SK-N-SH (cell line): Measurements from ENCODE around the gene ANKMY1. TPM values are rescaled to one million over a fixed set of nuclear protein-coding genes. Genes with fewer than 3 reads are reported as not detected.
"Not testable (repeated sequence)": the region's sequence is repeated elsewhere in the genome, so short reads cannot be mapped to it uniquely, and the experiment has no call there.

Source experiments
- CTCF ChIA-PET: fragments of 300-600, 350-600 bp; formaldehyde crosslinking; extraction: SDS; loops from one replicate; lab custom pipeline; 2021; lab: Yijun Ruan, JAX
- POLR2A ChIA-PET: fragments of 350-600 bp; sonication (Branson Sonifier 250); formaldehyde crosslinking; extraction: SDS; loops from one replicate; lab custom pipeline; 2020; ENCODE audit warnings: antibody characterized with exemption, inconsistent platforms; lab: Yijun Ruan, JAX
- DNase-seq: peaks from one replicate; pipeline ENCODE4 v3.0.0; 2012
- H2AFZ ChIP-seq: fragments of 200-600 bp; sonication (generic); 2 replicates; pipeline ENCODE4 v1.8.1; 2016; ENCODE audit warnings: antibody characterized with exemption, mild to moderate bottlenecking, low read depth
- H3F3A ChIP-seq: fragments of 200-600 bp; sonication (generic); replicated peaks from 2 replicates; pipeline ENCODE3; 2016; ENCODE audit warnings: antibody characterized with exemption, mild to moderate bottlenecking; ENCODE audit not compliant: insufficient read depth
- H3K27ac ChIP-seq, 2 experiments: fragments of 200-500 bp in 1 of 2; fragments of 200-600 bp in 1 of 2; sonication (Bioruptor generic) in 1 of 2; sonication (generic), shearing (Covaris generic) in 1 of 2; 2 replicates each; pipeline versions ENCODE4 v1.5.1 to v1.6.1; 2014 to 2016; ENCODE audit warnings: low read depth in 2 of 2, inconsistent platforms in 1 of 2, low read length in 1 of 2, mild to moderate bottlenecking in 1 of 2, mixed read lengths in 1 of 2
- H3K27me3 ChIP-seq: fragments of 200-600 bp; sonication (generic), shearing (Covaris generic); 2 replicates; pipeline ENCODE4 v1.6.1; 2016; ENCODE audit warnings: mixed run types; ENCODE audit not compliant: insufficient read depth
- H3K36me3 ChIP-seq, 2 experiments: fragments of 200-500 bp in 1 of 2; fragments of 200-600 bp in 1 of 2; sonication (Bioruptor generic) in 1 of 2; sonication (generic) in 1 of 2; replicated peaks in 1 of 2; 2 replicates each; pipeline versions ENCODE3 to v1.5.1; 2014 to 2016; ENCODE audit warnings: low read length in 1 of 2, mild to moderate bottlenecking in 1 of 2; ENCODE audit not compliant: insufficient read depth in 2 of 2, control insufficient read depth in 1 of 2
- H3K4me1 ChIP-seq, 2 experiments: fragments of 200-500 bp in 1 of 2; fragments of 200-600 bp in 1 of 2; sonication (Bioruptor generic) in 1 of 2; sonication (generic), shearing (Covaris generic) in 1 of 2; 2 replicates each; pipeline versions ENCODE4 v1.5.1 to v1.6.1; 2014 to 2016; ENCODE audit warnings: low read depth in 1 of 2, low read length in 1 of 2, mixed run types in 1 of 2; ENCODE audit not compliant: insufficient read depth in 2 of 2, control insufficient read depth in 1 of 2
- H3K4me2 ChIP-seq: fragments of 200-600 bp; sonication (generic), shearing (Covaris generic); 2 replicates; pipeline ENCODE4 v1.6.1; 2017; ENCODE audit warnings: mixed run types
- H3K4me3 ChIP-seq, 2 experiments: fragments of 200-500 bp in 1 of 2; fragments of 200-600 bp in 1 of 2; sonication (Bioruptor generic) in 1 of 2; sonication (generic), shearing (Covaris generic) in 1 of 2; 2 replicates each; pipeline versions ENCODE4 v1.5.1 to v1.8.1; 2014 to 2016; ENCODE audit warnings: low read depth in 2 of 2, inconsistent platforms in 1 of 2, low read length in 1 of 2, mild to moderate bottlenecking in 1 of 2, mixed read lengths in 1 of 2, moderate library complexity in 1 of 2
- H3K79me2 ChIP-seq: fragments of 200-600 bp; sonication (generic); 2 replicates; pipeline ENCODE4 v1.8.1; 2017; ENCODE audit warnings: mild to moderate bottlenecking; ENCODE audit not compliant: insufficient read depth
- H3K9ac ChIP-seq: fragments of 200-600 bp; sonication (generic); 2 replicates; pipeline ENCODE4 v1.6.1; 2017; ENCODE audit warnings: mixed run types
- H3K9me2 ChIP-seq: fragments of 200-600 bp; sonication (generic); 2 replicates; pipeline ENCODE4 v1.6.1; 2017; ENCODE audit warnings: mixed run types
- H3K9me3 ChIP-seq: fragments of 200-600 bp; sonication (generic); 2 replicates; pipeline ENCODE4 v1.6.1; 2017; ENCODE audit warnings: mixed run types, mild to moderate bottlenecking, moderate library complexity
- H4K20me1 ChIP-seq: fragments of 200-600 bp; sonication (generic); 2 replicates; pipeline ENCODE4 v1.6.1; 2017; ENCODE audit warnings: mild to moderate bottlenecking, mixed run types; ENCODE audit not compliant: insufficient read depth
- CHD2 ChIP-seq: fragments of 150-350 bp; IDR thresholded peaks from 2 replicates; pipeline ENCODE4 v1.6.1; 2018; ENCODE audit warnings: low read length; ENCODE audit not compliant: partially characterized antibody
- ELF1 ChIP-seq: IDR thresholded peaks from 2 replicates; pipeline ENCODE4 v1.4.0; 2012
- FOSL2 ChIP-seq: IDR thresholded peaks from 2 replicates; pipeline ENCODE4 v1.4.0; 2012; ENCODE audit warnings: low read depth, mild to moderate bottlenecking, moderate library complexity, borderline replicate concordance
- FOXJ3 ChIP-seq: sonication (generic); formaldehyde crosslinking; IDR thresholded peaks from 2 replicates; pipeline ENCODE4 v1.5.1; 2020; ENCODE audit warnings: mild to moderate bottlenecking, missing genetic modification reagents
- FOXM1 ChIP-seq: IDR thresholded peaks from 2 replicates; pipeline ENCODE4 v1.4.0; 2012; ENCODE audit warnings: low read depth, mild to moderate bottlenecking
- MEF2A ChIP-seq: IDR thresholded peaks from 2 replicates; pipeline ENCODE4 v1.4.0; 2012; ENCODE audit warnings: low read depth, borderline replicate concordance
- MXI1 ChIP-seq: IDR thresholded peaks from 2 replicates; pipeline ENCODE4 v1.6.1; 2012; ENCODE audit warnings: mild to moderate bottlenecking, low read depth, low read length, improper control_type of control experiment
- POLR2AphosphoS5 ChIP-seq: IDR thresholded peaks from 2 replicates; pipeline ENCODE4 v1.6.1; 2012; ENCODE audit warnings: low read depth, low read length
- RAD21 ChIP-seq: IDR thresholded peaks from 2 replicates; pipeline ENCODE4 v1.6.1; 2012; ENCODE audit warnings: mild to moderate bottlenecking, low read length
- RCOR1 ChIP-seq: fragments of 150-350 bp; IDR thresholded peaks from 2 replicates; pipeline ENCODE4 v1.6.1; 2017; ENCODE audit warnings: antibody characterized with exemption, low read length
- RFX5 ChIP-seq: IDR thresholded peaks from 2 replicates; pipeline ENCODE4 v1.6.1; 2012; ENCODE audit warnings: mild to moderate bottlenecking, improper control_type of control experiment, low read length
- RXRA ChIP-seq: IDR thresholded peaks from 2 replicates; pipeline ENCODE4 v1.4.0; 2012; ENCODE audit warnings: low read depth, mild to moderate bottlenecking, borderline replicate concordance
- SMC3 ChIP-seq: IDR thresholded peaks from 2 replicates; pipeline ENCODE4 v1.6.1; 2012; ENCODE audit warnings: low read depth, low read length, improper control_type of control experiment
- TEAD4 ChIP-seq: IDR thresholded peaks from 2 replicates; pipeline ENCODE4 v1.4.0; 2012; ENCODE audit warnings: mild to moderate bottlenecking, borderline replicate concordance; ENCODE audit not compliant: insufficient read depth
- WGBS: methylation state at CpG from one replicate; pipeline ENCODE4 v1.1.6; 2017; ENCODE audit warnings: low lambda C conversion rate; 5-methylcytosine and 5-hydroxymethylcytosine counted together
- polyA plus RNA-seq, 3 experiments: library from polyadenylated mRNA; depleted of rRNA; stranded (reverse); fragments of >200 nt; gene quantifications; 2 replicates each; pipeline ENCODE4 v1.2.3, GENCODE V29; 2012
- TF ChIP-seq, protein P1 (sequence below): IDR thresholded peaks from 2 replicates; pipeline ENCODE4 v1.4.0; 2012; ENCODE audit warnings: low read depth, borderline replicate concordance

The ANKMY1 gene
- polyA plus RNA-seq, 1 of the 3 experiments (the other 2 are of a cell fraction) = 12.1 TPM

DNA sequence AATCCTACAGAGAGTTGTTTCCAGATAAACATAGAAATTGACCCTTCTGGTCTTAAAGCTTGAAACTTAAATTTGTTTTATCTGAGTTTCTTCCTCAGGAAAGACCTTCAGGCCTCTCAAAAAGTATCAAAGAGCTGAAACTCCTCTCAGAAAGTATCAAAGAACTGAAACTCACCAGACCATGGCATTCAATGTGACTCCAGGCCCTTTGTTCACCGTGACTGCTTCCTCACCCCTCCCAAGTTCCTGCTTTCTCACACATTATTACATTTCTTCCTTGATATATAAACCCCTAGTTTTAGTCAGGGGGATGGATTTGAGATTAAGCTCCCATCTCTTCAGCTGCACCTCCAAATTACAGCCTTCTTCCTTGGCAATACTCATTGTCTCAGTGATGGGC lies 6.0 kb downstream of the ANKMY1 start:
- Histone ChIP-seq H3K79me2 (peaks cover 33% of the 10 kb centered on the region; the same call in 1 of the 2 replicates), H3K4me1 (no peaks in the 10 kb centered on the region; a peak in 1 of 4 replicates), H3K27me3 (no peaks in the 10 kb centered on the region), H3K27ac (no peak overlapping the region), H3F3A (no peaks in the 10 kb centered on the region), H3K4me3 (no peak overlapping the region), H3K36me3 (peaks cover 20 to 22% of the 10 kb centered on the region in 2 experiments), H3K9me2 (no peaks in the 10 kb centered on the region), H2AFZ (no peak overlapping the region), H3K9me3 (no peaks in the 10 kb centered on the region), H3K9ac (no peak overlapping the region), H4K20me1 (0 out of 2 replicates have a peak, but pooled peaks cover 3% of the 10 kb centered on the region), H3K4me2 (no peak overlapping the region)
- DNase-seq = no peak
- WGBS = 0% methylated on average over 1 of the region's 1 CpG
- TF ChIP-seq RXRA (no peak), TEAD4 (no peak), FOXM1 (no peak), SMC3 (no peak)
- CTCF ChIA-PET = interaction anchor here (0.8 to 2.5 kb wide), 4 partner anchors 9 to 38 kb away, joined by 3 to 9 read pairs (median 4); no protein-coding TSS in a partner anchor
- POLR2A ChIA-PET = no interaction called here

- Histone ChIP-seq H3K9me3 (no peaks in the 10 kb centered on the region), H3K27ac (no peak overlapping the region), H3F3A (no peaks in the 10 kb centered on the region), H3K4me1 (no peaks in the 10 kb centered on the region), H3K4me2 (no peak overlapping the region), H4K20me1 (no peaks in the 10 kb centered on the region), H2AFZ (no peak overlapping the region), H3K79me2 (peaks cover 28% of the 10 kb centered on the region; the same call in 1 of the 2 replicates), H3K36me3 (peaks cover 20 to 22% of the 10 kb centered on the region in 2 experiments), H3K9ac (no peak overlapping the region), H3K27me3 (no peaks in the 10 kb centered on the region), H3K9me2 (no peaks in the 10 kb centered on the region), H3K4me3 (no peak overlapping the region)
- no peak for DNase-seq
- TF ChIP-seq RAD21 (no peak), RCOR1 (no peak), MEF2A (no peak), ELF1 (no peak)
- TF ChIP-seq, protein P1, sequence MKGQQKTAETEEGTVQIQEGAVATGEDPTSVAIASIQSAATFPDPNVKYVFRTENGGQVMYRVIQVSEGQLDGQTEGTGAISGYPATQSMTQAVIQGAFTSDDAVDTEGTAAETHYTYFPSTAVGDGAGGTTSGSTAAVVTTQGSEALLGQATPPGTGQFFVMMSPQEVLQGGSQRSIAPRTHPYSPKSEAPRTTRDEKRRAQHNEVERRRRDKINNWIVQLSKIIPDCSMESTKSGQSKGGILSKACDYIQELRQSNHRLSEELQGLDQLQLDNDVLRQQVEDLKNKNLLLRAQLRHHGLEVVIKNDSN = no peak
- WGBS = 98% methylated on average over 4 of the region's 4 CpGs
- CTCF ChIA-PET = interaction anchor here (0.8 to 2.5 kb wide), 4 partner anchors 15 to 47 kb away, joined by 3 to 9 read pairs (median 4); no protein-coding TSS in a partner anchor
- POLR2A ChIA-PET = no interaction called here
Observed at GRCh38 chr2:240551288-240551687, 6.5 kb downstream of the ANKMY1 start.

- Histone ChIP-seq H3K4me3 (no peak overlapping the region), H3K27ac (no peak overlapping the region), H2AFZ (no peak overlapping the region), H3K4me1 (no peaks in the 10 kb centered on the region), H3K9ac (no peak overlapping the region), H3K36me3 (peaks cover 7 to 19% of the 10 kb centered on the region in 2 experiments), H3K27me3 (no peaks in the 10 kb centered on the region), H4K20me1 (no peaks in the 10 kb centered on the region), H3F3A (no peaks in the 10 kb centered on the region), H3K79me2 (no peaks in the 10 kb centered on the region; the same call in 1 of the 2 replicates), H3K9me2 (no peaks in the 10 kb centered on the region), H3K4me2 (no peak overlapping the region), H3K9me3 (no peaks in the 10 kb centered on the region)
- TF ChIP-seq FOXM1 (no peak), CHD2 (no peak), POLR2AphosphoS5 (no peak), MXI1 (no peak), MEF2A (no peak), FOXJ3 (CRISPR knock-in tag) (no peak), RXRA (no peak), RFX5 (no peak), FOSL2 (no peak)
- CTCF ChIA-PET = no interaction called here
- no peak for DNase-seq
- POLR2A ChIA-PET = no interaction called here
Observed at GRCh38 chr2:240539906-240540305, 17.9 kb downstream of the ANKMY1 start.

- H3F3A ChIP-seq, H3K27ac ChIP-seq, H3K4me1 ChIP-seq, H3K9me2 ChIP-seq, H3K27me3 ChIP-seq, H3K4me2 ChIP-seq, POLR2A ChIA-PET, H2AFZ ChIP-seq, H3K4me3 ChIP-seq, CTCF ChIA-PET, H3K79me2 ChIP-seq, H3K9me3 ChIP-seq, H4K20me1 ChIP-seq, DNase-seq, H3K9ac ChIP-seq: not testable (repeated sequence)
- WGBS = 98% methylated on average over 17 of the region's 17 CpGs
- H3K36me3 ChIP-seq = peaks cover 7 to 19% of the 10 kb centered on the region in 2 experiments
Observed at GRCh38 chr2:240539101-240539500, 18.7 kb downstream of the ANKMY1 start.
